GM23338 (cell line): Measurements from ENCODE around the gene ZBTB20. TPM values are rescaled to one million over a fixed set of nuclear protein-coding genes. Genes with fewer than 3 reads are reported as not detected.

Experiments
- ATAC-seq: fragments of 200-7000 bp; cut with Tn5 transposase; 3 replicates; pipeline ENCODE4 v1.9.1; 2020
- DNase-seq: peaks from one replicate; pipeline ENCODE4 v3.0.0-alpha.2; 2015; ENCODE audit warnings: low spot score
- H2AFZ ChIP-seq: fragments of 200-600 bp; sonication (generic); 2 replicates; pipeline ENCODE4 v1.8.0; 2016; ENCODE audit warnings: antibody characterized with exemption, mild to moderate bottlenecking, moderate library complexity
- H3F3A ChIP-seq: fragments of 200-600 bp; sonication (generic); replicated peaks from 2 replicates; pipeline ENCODE4 v1.8.0; 2017; ENCODE audit warnings: antibody characterized with exemption, mixed run types, low read depth
- H3K27ac ChIP-seq: fragments of 200-600 bp; sonication (generic); 2 replicates; pipeline ENCODE4 v1.6.1; 2016; ENCODE audit warnings: low read depth
- H3K27me3 ChIP-seq: fragments of 200-600 bp; sonication (generic); 2 replicates; pipeline ENCODE4 v1.8.0; 2016; ENCODE audit warnings: mild to moderate bottlenecking, mixed run types, moderate library complexity; ENCODE audit not compliant: insufficient read depth
- H3K36me3 ChIP-seq: fragments of 200-600 bp; sonication (generic); 2 replicates; pipeline ENCODE4 v1.8.0; 2016; ENCODE audit warnings: mild to moderate bottlenecking; ENCODE audit not compliant: insufficient read depth
- H3K4me1 ChIP-seq: fragments of 200-600 bp; sonication (generic); 2 replicates; pipeline ENCODE4 v1.8.0; 2016; ENCODE audit warnings: mild to moderate bottlenecking, moderate library complexity; ENCODE audit not compliant: insufficient read depth
- H3K4me2 ChIP-seq: fragments of 200-600 bp; sonication (generic); 2 replicates; pipeline ENCODE4 v1.7.1; 2017; ENCODE audit warnings: mixed run types
- H3K4me3 ChIP-seq: fragments of 200-600 bp; sonication (generic); 2 replicates; pipeline ENCODE4 v1.6.1; 2016; ENCODE audit warnings: mixed run types
- H3K79me2 ChIP-seq: fragments of 200-600 bp; sonication (generic); replicated peaks from 2 replicates; pipeline ENCODE4 v1.8.0; 2017; ENCODE audit warnings: mild to moderate bottlenecking; ENCODE audit not compliant: insufficient read depth
- H3K9me2 ChIP-seq: fragments of 200-600 bp; sonication (generic); 2 replicates; pipeline ENCODE4 v1.8.0; 2017; ENCODE audit not compliant: insufficient read depth
- H4K20me1 ChIP-seq: fragments of 200-600 bp; sonication (generic); replicated peaks from 2 replicates; pipeline ENCODE4 v1.8.0; 2017; ENCODE audit warnings: mild to moderate bottlenecking; ENCODE audit not compliant: insufficient read depth
- H3K27ac Mint-ChIP-seq: 2 replicates; pipeline ENCODE4 v1.8.0; 2020; ENCODE audit warnings: inconsistent platforms, mild to moderate bottlenecking, moderate library complexity, mixed read lengths
- H3K27me3 Mint-ChIP-seq: 3 replicates; pipeline ENCODE4 v1.8.0; 2022; ENCODE audit warnings: low read depth, mild to moderate bottlenecking, moderate library complexity, mixed read lengths, inconsistent platforms; ENCODE audit not compliant: insufficient read depth, poor library complexity
- H3K36me3 Mint-ChIP-seq: 3 replicates; pipeline ENCODE4 v1.8.0; 2021; ENCODE audit warnings: low read depth, mild to moderate bottlenecking, inconsistent platforms, moderate library complexity, mixed read lengths
- H3K4me1 Mint-ChIP-seq: 3 replicates; pipeline ENCODE4 v1.8.0; 2020; ENCODE audit warnings: mild to moderate bottlenecking, inconsistent platforms, mixed read lengths
- H3K4me3 Mint-ChIP-seq: 3 replicates; pipeline ENCODE4 v1.8.0; 2021; ENCODE audit warnings: moderate library complexity, mild to moderate bottlenecking, inconsistent platforms, mixed read lengths
- H3K9me3 Mint-ChIP-seq: 3 replicates; pipeline ENCODE4 v1.8.0; 2020; ENCODE audit warnings: moderate library complexity, mild to moderate bottlenecking, inconsistent platforms, mixed read lengths
- CREB1 ChIP-seq: fragments of 250-450 bp; sonication (Bioruptor Pico); IDR thresholded peaks from 2 replicates; pipeline ENCODE4 v1.5.0; 2020; ENCODE audit warnings: low read depth, mild to moderate bottlenecking, moderate library complexity
- EZH2 ChIP-seq: fragments of 200-600 bp; sonication (generic); IDR thresholded peaks from one replicate; pipeline ENCODE4 v1.8.0; 2017; ENCODE audit warnings: antibody characterized with exemption, mild to moderate bottlenecking, low read depth; ENCODE audit not compliant: unreplicated experiment
- EZH2phosphoT487 ChIP-seq: fragments of 200-600 bp; sonication (generic); IDR thresholded peaks from one replicate; pipeline ENCODE4 v1.8.1; 2018; ENCODE audit warnings: antibody characterized with exemption; ENCODE audit not compliant: unreplicated experiment
- JUNB ChIP-seq: IDR thresholded peaks from one replicate; pipeline ENCODE4 v1.6.1; 2016; ENCODE audit warnings: antibody characterized with exemption; ENCODE audit not compliant: unreplicated experiment
- NANOG ChIP-seq: IDR thresholded peaks from 2 replicates; pipeline ENCODE4 v1.6.1; 2016; ENCODE audit warnings: antibody characterized with exemption, borderline replicate concordance
- POLR2AphosphoS5 ChIP-seq: IDR thresholded peaks from 2 replicates; pipeline ENCODE4 v1.6.1; 2016; ENCODE audit warnings: antibody characterized with exemption, low read depth
- STAT1 ChIP-seq: IDR thresholded peaks from one replicate; pipeline ENCODE4 v1.6.1; 2016; ENCODE audit warnings: antibody characterized with exemption; ENCODE audit not compliant: unreplicated experiment
- ZNF114 ChIP-seq: fragments of 250-450 bp; sonication (Bioruptor Pico); IDR thresholded peaks from 2 replicates; pipeline ENCODE4 v1.5.0; 2020; ENCODE audit warnings: mild to moderate bottlenecking, moderate library complexity
- ZNF331 ChIP-seq: fragments of 250-450 bp; sonication (Bioruptor Pico); IDR thresholded peaks from 2 replicates; pipeline ENCODE4 v1.5.0; 2020; ENCODE audit warnings: low read depth, mild to moderate bottlenecking, moderate library complexity
- polyA plus RNA-seq: library from polyadenylated mRNA; unstranded; fragments of >200 nt; fragmentation: Nextera tagmentation; extraction: Ambion mirVana; gene quantifications from 2 replicates; pipeline ENCODE4 v1.2.1, GENCODE V29; 2016
- total RNA-seq: library from RNA; depleted of rRNA; stranded (reverse); fragments of >200 nt; shearing (Covaris generic); gene quantifications from 2 replicates; pipeline ENCODE4 v1.2.3, GENCODE V29; 2014
- TF ChIP-seq, protein P1 (sequence below): IDR thresholded peaks from 2 replicates; pipeline ENCODE4 v1.6.1; 2016; ENCODE audit warnings: antibody characterized with exemption
- TF ChIP-seq, protein P2 (sequence below): fragments of 250-450 bp; sonication (Bioruptor Pico); IDR thresholded peaks from 2 replicates; pipeline ENCODE4 v1.5.0; 2020; ENCODE audit warnings: mild to moderate bottlenecking, moderate library complexity

The ZBTB20 gene
- total and polyA plus RNA-seq, 2 experiments from 2014 or later, result 2.0 to 3.3 TPM

DNA sequence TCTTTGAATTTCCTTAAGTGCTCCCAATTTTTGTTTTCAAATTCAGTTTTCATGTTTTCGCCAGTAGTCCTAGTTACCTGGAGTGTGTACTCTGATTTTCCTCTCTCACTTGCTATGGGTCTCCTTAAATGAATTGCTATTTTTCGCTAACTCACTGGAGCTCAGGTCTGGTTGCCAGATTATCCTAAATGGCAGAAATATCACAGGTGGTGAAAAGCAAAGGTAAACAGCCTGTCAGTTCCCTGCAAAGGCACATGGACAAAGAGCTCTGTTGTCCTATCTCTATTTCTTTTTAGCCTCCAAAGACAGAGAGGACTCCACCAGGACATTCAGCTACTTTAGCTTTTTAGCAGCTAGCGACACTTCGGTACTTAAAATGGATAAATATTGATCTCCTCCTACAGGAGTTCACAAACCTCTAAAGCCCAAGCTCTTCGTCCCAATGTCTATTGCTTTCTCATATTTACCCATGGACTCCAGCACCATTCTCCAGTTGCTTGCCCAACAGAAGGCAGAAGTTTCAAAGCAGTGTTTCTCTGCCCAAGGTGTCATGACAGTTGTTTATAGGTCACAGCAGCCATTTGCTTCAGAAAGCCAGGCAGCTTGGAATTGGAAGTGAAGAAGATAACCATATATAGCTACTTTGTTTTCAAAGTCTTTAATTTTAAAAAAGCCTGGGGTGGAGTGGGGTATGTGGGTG lies 12.3 kb downstream of the ZBTB20 start:
- Histone ChIP-seq H3K27me3 (no peaks in the 10 kb centered on the region), H2AFZ (no peak overlapping the region), H3K79me2 (no peaks in the 10 kb centered on the region), H4K20me1 (no peaks in the 10 kb centered on the region), H3K36me3 (no peaks in the 10 kb centered on the region), H3K27ac (no peak overlapping the region), H3K4me2 (no peak overlapping the region), H3K4me3 (no peak overlapping the region), H3F3A (no peaks in the 10 kb centered on the region), H3K4me1 (peaks cover 2% of the 10 kb centered on the region), H3K9me2 (no peaks in the 10 kb centered on the region)
- H3K9me3 Mint-ChIP-seq, result no peaks in the 10 kb centered on the region
- no peaks in the 10 kb centered on the region for H3K27me3 Mint-ChIP-seq
- no peak overlapping the region for H3K4me3 Mint-ChIP-seq
- H3K4me1 Mint-ChIP-seq, result peaks cover 3% of the 10 kb centered on the region; the same call in 2 of the 3 replicates
- DNase-seq (no peak), ATAC-seq (no peak)
- peak overlapping the region; percentile 59 for H3K27ac Mint-ChIP-seq
- H3K36me3 Mint-ChIP-seq, result no peaks in the 10 kb centered on the region
- TF ChIP-seq CREB1 (CRISPR knock-in tag) (no peak), EZH2phosphoT487 (no peak), NANOG (no peak), STAT1 (no peak)
- TF ChIP-seq, protein P1, sequence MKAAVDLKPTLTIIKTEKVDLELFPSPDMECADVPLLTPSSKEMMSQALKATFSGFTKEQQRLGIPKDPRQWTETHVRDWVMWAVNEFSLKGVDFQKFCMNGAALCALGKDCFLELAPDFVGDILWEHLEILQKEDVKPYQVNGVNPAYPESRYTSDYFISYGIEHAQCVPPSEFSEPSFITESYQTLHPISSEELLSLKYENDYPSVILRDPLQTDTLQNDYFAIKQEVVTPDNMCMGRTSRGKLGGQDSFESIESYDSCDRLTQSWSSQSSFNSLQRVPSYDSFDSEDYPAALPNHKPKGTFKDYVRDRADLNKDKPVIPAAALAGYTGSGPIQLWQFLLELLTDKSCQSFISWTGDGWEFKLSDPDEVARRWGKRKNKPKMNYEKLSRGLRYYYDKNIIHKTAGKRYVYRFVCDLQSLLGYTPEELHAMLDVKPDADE, result no peak

DNA sequence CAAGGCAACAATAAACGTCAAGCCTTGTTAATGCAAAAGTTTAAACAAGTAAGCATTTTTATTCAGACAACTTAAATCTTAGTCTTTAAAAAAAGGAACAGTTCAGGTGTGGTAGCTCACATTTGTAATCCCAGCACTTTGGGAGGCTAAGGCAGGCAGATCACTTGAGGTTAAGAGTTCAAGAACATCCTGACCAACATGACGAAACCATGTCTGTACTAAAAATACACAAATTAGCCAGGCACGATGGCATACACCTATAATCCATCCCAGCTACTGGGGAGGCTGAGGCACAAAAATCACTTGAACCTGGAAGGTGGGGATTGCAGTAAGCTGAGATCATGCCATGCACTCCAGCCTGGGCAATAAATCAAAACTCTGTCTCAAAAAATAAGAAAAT lies 19.9 kb downstream of the ZBTB20 start:
- Histone ChIP-seq H3K4me1 (no peaks in the 10 kb centered on the region), H4K20me1 (no peaks in the 10 kb centered on the region), H3K9me2 (no peaks in the 10 kb centered on the region), H3K4me2 (no peak overlapping the region), H2AFZ (no peak overlapping the region), H3K4me3 (no peak overlapping the region), H3F3A (no peaks in the 10 kb centered on the region), H3K79me2 (no peaks in the 10 kb centered on the region), H3K36me3 (no peaks in the 10 kb centered on the region), H3K27ac (no peak overlapping the region), H3K27me3 (no peaks in the 10 kb centered on the region)
- Mint-ChIP-seq H3K4me3 (no peak overlapping the region), H3K4me1 (peaks cover 3% of the 10 kb centered on the region; the same call in 1 of the 3 replicates), H3K36me3 (no peaks in the 10 kb centered on the region), H3K27ac (no peak overlapping the region), H3K9me3 (no peaks in the 10 kb centered on the region), H3K27me3 (no peaks in the 10 kb centered on the region)
- no peak for DNase-seq
- no peak for ATAC-seq
- no peak for TF ChIP-seq EZH2
- TF ChIP-seq JUNB, result no peak
- no peak for TF ChIP-seq ZNF114 (CRISPR knock-in tag)
- no peak for TF ChIP-seq POLR2AphosphoS5
- TF ChIP-seq CREB1 (CRISPR knock-in tag), result no peak
- TF ChIP-seq, protein P1, result no peak
- no peak for TF ChIP-seq ZNF331 (CRISPR knock-in tag)
- TF ChIP-seq EZH2phosphoT487, result no peak
- TF ChIP-seq, protein P2, sequence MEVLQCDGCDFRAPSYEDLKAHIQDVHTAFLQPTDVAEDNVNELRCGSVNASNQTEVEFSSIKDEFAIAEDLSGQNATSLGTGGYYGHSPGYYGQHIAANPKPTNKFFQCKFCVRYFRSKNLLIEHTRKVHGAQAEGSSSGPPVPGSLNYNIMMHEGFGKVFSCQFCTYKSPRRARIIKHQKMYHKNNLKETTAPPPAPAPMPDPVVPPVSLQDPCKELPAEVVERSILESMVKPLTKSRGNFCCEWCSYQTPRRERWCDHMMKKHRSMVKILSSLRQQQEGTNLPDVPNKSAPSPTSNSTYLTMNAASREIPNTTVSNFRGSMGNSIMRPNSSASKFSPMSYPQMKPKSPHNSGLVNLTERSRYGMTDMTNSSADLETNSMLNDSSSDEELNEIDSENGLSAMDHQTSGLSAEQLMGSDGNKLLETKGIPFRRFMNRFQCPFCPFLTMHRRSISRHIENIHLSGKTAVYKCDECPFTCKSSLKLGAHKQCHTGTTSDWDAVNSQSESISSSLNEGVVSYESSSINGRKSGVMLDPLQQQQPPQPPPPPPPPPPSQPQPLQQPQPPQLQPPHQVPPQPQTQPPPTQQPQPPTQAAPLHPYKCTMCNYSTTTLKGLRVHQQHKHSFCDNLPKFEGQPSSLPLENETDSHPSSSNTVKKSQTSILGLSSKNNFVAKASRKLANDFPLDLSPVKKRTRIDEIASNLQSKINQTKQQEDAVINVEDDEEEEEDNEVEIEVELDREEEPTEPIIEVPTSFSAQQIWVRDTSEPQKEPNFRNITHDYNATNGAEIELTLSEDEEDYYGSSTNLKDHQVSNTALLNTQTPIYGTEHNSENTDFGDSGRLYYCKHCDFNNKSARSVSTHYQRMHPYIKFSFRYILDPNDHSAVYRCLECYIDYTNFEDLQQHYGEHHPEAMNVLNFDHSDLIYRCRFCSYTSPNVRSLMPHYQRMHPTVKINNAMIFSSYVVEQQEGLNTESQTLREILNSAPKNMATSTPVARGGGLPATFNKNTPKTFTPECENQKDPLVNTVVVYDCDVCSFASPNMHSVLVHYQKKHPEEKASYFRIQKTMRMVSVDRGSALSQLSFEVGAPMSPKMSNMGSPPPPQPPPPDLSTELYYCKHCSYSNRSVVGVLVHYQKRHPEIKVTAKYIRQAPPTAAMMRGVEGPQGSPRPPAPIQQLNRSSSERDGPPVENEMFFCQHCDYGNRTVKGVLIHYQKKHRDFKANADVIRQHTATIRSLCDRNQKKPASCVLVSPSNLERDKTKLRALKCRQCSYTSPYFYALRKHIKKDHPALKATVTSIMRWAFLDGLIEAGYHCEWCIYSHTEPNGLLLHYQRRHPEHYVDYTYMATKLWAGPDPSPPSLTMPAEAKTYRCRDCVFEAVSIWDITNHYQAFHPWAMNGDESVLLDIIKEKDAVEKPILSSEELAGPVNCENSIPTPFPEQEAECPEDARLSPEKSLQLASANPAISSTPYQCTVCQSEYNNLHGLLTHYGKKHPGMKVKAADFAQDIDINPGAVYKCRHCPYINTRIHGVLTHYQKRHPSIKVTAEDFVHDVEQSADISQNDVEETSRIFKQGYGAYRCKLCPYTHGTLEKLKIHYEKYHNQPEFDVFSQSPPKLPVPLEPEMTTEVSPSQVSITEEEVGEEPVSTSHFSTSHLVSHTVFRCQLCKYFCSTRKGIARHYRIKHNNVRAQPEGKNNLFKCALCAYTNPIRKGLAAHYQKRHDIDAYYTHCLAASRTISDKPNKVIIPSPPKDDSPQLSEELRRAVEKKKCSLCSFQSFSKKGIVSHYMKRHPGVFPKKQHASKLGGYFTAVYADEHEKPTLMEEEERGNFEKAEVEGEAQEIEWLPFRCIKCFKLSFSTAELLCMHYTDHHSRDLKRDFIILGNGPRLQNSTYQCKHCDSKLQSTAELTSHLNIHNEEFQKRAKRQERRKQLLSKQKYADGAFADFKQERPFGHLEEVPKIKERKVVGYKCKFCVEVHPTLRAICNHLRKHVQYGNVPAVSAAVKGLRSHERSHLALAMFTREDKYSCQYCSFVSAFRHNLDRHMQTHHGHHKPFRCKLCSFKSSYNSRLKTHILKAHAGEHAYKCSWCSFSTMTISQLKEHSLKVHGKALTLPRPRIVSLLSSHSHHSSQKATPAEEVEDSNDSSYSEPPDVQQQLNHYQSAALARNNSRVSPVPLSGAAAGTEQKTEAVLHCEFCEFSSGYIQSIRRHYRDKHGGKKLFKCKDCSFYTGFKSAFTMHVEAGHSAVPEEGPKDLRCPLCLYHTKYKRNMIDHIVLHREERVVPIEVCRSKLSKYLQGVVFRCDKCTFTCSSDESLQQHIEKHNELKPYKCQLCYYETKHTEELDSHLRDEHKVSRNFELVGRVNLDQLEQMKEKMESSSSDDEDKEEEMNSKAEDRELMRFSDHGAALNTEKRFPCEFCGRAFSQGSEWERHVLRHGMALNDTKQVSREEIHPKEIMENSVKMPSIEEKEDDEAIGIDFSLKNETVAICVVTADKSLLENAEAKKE (CRISPR knock-in tag), result no peak
- no peak for TF ChIP-seq NANOG
